Dedifferentiated amniotic fluid mesenchymal stem cell (primary cell): ENCODE data around the gene RPS6KA6.

Experiments used
- DNase-seq: peaks from one replicate; pipeline ENCODE4 v3.0.0-alpha.2; 2016; ENCODE audit errors: extremely low spot score

The RPS6KA6 gene

DNA sequence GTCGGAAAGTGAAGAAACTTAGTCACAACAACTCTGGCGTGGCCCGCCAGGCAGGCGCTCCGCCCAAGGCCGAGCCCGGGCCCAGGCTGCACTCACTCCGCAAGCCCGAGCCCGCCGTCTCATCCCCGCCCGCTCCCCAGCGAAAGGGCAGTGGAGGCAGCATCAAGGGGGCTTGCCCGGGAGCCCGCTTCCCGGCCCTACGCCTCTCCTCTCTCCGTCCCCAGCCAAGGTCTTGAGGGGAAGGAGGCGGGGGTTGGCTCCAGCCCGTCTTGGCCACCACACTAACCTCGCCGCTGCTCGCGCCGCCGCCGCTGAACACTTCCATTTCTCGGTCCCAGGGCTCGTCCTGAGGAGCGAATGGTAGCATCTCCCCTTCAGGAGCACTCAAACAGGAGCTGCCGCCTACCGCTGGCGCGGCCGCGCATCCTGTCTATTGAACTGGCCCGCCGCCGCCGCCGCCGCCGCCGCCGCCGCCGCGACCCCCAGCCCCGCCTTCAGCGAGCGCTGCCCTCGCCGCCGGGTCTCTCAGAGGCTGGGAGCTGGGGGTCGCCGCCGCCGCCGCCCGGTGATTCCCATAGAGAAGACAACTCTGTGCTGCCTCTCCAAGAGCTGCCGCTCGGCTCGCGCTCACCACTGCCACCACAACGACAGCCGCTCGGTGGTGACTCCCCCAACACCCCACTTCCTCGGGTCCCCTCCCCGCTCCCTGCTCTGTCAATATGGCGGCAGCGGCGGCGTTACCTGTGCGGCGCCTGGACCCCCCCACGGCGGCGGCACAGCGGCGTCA is at the start of gene RPS6KA6:
TSS of gene RPS6KA6 (minus strand) at position 667 of the 787 bp plus-strand sequence. CDS start at position 367, 300 bp downstream.
- no peak for DNase-seq

DNA sequence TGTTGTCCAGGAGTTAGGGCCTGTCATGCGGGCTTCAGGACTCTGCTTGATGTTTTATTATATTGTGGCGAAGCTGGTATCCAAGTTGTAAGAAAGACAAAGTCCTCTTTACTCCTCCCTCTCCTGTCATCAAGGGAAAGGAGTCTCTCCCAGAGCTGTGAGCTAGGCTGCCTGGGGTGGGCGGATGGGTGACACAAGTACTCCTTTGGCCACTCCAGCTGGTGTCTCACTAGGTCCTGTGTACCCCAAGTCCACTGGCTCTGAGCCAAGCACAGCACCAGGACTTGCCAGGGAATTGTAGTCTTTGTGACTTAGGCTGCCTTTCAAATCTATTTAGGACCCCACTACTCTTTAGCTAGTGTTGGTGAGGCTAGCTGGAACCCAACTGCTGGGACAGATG is 36.7 kb upstream of the RPS6KA6 start:
- no peak for DNase-seq

DNA sequence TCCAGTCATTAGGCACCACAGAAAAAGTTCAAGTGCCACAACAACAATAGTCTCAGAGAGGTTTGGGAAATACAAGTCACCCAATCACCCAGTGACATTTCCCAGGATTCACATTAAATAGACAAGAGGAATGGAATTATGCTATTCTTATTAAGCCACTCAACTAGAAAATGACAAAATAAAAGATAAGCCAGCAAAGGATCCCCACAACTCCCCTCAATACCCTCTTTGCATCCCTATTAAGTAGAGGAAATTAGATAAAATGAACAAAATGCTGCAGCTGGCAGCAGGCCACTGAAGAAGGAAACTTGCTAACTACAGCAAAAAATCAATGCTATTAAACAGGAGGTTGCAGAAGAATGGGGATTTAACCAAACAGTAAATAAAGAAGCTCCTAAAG is 35.3 kb upstream of the RPS6KA6 start:
- DNase-seq, result no peak

DNA sequence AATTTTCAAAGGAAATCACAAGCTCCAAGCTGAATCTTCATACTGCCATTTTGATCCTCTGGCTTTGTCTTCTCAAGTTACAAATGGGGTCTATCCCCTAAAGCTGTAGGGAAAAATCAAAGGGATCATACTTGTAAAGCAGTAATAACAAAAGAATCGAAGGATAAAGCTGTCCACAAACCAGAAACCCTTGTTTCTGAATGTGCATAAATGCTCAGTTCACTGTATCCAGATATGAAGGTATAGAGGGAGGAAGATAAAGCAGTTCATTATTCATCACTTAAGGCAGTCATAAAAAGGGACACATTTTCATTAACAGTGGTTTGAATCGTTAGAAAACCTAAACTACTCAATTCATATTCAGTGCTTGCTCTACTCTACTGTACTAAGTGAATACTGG is 33.2 kb upstream of the RPS6KA6 start:
- DNase-seq, result no peak

DNA sequence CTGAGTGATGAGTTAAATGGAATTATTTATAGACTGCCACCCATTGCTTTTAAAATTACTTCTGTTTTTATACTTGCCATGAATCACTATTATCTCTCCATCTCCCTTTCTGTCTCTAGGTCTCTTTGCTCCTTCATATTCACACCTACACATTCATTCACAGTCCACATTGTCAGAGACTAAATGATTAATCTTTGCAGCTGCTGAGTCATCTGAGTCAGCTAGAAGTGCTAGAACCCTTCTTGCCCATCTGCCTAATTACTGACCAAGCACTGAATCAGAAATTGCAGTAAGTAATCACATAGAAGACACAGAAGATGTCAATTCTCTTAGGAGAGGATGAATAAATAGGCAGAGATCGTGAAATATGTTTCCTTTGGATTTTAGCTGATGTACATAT is 31.6 kb upstream of the RPS6KA6 start:
- DNase-seq, result no peak

DNA sequence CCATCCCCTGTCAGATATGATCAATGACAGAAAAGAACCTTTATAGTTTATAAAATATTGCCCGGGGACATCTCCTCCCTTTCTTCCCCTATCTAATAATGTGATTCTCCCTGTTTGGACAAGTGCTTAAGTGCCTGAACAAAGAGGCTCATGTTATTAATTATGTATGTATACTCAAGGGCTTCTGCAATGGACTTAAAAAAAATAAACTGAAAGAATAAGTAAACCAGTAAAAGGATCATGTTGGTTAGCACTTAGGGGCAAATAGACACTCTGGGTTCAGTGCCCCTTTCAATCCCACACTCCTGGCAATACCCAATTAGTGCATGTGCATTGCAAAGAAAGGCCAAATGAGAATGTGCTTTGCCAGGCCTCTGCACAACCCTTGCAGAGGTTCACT is 30.7 kb upstream of the RPS6KA6 start:
- DNase-seq, result no peak

DNA sequence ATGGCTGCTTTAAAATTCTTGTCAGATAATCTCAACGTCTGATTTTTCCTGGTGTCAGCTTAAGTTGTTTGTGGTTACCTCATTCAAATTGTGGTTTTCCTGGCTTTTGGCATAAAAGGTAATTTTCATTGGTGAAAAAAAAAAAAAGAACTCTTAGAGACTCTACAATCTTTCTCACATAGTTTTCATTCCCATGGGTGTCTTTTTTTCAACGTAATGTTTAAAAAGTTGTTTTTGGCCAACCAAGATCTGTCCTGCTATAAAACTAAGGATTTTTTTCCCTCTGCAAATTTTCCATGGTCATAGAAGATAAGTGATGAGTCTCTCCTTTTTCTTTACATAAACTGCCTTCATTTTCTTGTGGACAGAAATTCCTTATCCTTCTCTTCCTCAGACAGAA is 28.9 kb upstream of the RPS6KA6 start:
- DNase-seq, result no peak

DNA sequence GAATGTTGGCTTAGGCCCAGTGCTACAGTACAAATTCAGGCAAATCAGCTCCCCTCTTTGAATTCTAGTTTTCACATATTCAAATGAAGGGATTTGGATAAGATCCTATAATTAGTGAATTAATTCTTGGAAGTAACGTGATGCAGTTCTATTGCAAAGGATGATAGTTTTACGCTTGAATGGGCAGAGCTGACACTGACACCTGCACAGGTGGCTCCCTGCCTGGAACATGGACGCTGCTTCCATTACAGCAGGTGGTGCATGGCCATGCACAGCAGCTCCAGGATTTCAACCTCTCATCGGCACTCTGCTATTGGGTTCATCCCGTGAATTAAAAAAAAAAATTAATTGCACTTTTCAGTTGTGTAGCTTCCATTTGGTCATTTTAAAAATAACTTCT is 28.4 kb upstream of the RPS6KA6 start:
- no peak for DNase-seq

DNA sequence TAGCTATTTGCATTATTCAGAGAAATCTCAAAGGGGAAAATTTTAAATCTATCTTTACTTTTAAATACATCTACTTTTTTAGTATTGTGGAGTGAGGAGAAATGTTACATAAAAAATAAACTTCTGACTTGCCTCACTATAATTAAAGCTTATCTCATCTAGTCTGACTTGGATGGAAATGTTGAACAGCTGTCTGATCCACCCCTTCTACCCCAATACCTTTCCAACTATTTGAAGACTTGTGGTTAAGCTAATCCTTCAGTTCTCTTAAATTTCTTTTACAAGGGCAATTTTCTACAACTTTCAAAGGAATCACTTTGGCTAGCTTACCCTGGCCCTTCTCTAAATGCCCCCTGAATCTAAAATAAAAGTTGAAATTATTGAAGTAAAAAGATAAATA is 17.3 kb upstream of the RPS6KA6 start:
- no peak for DNase-seq

DNA sequence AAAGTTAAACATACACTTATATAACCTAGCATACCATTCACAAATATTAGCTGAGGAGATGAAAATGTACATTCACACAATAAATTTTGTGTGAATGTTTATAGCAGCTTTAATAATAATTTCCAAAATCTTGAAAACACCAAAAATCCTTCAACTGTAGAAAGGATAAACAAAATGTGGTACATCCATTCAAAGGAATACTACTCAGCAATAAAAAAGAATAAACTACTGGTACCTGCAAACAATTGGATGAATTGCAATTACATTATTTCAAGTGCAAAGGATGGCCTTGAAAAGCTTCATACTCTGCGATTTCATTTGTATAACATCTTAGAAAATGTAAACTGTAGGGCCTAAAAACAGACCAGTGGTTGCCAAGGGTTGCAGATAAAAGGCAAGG is 11.7 kb upstream of the RPS6KA6 start:
- no peak for DNase-seq

DNA sequence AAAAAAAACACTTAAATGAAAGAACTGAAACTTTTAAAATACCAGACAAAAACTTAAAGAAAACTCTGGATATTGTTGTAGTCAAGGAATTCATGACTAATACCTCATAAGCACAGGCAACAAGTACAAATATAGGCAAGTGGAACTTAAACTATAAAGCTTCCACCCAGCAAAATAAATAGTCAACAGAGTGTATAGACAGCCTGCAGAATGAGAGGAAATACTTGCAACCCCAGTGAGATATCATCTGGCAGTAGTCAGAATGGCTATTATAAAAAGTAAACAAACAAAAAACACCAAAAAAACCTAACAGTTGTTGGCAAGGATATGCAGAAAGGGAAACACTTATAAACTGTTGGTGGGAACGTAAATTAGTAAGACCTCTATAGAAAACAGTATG is 9.6 kb upstream of the RPS6KA6 start:
- DNase-seq, result no peak

DNA sequence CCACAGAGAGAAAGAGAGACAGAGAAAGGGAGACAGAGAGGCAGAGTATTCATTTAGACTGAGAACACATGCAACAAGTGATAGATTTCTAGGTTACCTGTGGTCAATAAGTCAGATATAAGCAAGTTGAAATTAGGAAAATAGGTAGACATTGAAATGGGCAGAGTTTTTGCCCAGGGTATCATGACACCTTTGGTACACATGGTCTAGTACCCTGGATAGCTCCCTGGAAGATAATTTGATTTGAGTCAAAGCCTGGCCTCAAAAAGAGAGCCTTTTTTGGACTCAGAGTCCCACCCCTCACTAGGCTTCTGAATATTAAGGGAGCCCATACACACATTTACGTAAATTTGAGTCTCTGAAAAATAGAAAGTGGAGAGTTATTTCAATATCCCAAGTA is 4.0 kb upstream of the RPS6KA6 start:
- DNase-seq, result no peak

DNA sequence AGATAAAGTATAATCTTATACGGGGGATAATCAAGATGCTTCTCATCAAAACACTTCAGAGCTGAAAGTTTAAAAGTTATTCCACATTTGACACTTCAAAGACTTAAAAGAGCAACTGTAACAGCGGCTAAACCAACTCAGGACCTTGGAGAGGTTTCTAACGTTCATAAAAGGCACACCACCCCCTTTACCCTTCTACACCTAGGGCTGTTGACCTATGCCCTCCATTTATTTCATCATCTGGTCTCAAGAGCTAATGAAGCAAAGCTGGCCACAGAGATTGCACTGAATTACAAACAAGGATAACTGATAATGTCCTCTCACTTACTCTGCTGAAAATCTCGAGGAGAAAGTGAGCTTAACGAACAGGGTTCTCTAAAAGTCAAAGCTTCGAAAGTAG is 1.1 kb upstream of the RPS6KA6 start:
- DNase-seq, result no peak

DNA sequence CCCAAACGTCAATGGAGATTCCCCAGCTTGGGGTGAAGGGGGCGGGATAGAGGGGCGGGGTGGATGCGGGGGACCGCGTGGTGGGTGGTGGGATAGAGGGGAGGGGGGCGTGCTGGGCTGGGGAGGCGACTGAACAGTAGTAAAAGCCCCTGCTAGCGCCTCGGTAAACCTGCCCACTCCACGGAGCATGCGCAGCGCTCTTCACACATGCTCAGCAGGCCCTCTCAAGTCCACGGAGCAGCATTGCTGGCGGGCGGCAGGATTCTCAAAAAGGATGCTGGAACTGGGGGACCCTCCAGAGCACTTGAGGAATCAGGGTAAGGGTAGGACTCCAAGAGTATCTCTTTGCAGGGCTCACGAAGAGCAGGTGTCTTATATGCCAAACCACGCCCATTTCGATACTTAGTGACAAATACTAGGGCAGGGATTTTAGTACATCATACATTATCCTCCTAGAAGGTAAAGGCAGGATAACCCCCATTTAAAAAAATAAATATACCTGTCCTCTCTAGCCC is 378 bp upstream of the RPS6KA6 start:
- peak; percentile 22 for DNase-seq

DNA sequence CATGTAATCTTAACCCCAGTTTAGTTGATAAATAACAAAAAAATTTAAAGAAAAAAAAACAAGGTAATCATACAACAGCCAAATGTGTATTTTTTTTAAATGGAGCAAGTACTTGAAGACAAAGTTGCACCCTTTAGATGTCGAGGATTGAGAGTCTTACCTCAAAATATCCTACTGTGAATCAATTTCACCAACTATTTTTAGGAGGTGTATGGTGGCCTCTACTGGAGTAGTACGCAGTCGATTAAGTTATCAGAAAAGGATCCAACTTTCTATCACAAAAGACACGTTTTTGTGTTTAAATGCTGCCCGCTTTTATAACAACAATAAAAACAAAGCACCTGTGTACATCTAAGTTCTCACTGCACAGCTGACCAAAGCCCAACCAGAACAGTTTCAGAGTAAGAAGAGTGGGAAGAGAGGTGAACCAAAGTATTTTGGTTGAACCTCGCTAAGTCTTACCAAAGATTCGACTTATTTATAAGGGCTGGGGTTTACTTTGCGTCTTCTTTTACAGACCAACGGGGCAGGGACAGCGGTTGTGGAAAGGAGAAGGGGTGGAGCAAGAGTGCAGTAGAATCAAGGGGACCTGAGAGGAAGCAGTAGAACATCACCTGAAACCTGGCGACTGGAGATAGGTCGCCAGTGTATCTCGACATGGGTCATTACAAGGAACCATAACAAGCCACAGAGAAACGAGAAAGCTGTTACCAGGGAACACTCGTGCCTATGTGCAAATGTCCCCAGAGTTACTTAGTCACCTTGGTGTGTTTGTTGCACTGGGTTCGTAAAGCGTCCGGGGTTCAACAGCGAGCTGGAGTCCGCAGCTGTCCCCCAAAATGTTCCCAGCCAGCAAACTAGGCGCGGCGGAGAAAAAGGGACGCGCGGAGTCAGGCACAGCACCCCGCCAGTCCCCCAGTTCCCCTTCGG is 1.1 kb downstream of the RPS6KA6 start:
- DNase-seq, result no peak

DNA sequence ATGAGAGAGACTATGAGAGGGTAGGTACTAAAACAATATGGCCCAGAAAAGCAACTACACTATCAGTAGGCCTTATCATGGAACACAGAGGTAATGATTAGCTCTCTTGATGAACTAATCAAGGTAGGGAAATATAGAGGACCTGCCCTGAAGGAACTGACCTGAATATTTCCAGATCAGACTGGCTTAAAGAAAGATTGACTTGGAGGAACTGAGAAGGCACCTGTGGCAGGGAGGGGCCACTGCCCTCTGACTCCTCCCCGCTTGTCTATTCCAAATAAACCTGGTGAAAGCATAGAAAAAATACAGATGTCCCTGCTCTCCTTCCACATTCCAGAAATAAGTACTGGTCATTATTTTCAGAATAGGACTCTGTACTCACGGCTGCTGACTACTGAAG is 5.5 kb downstream of the RPS6KA6 start:
- no peak for DNase-seq

DNA sequence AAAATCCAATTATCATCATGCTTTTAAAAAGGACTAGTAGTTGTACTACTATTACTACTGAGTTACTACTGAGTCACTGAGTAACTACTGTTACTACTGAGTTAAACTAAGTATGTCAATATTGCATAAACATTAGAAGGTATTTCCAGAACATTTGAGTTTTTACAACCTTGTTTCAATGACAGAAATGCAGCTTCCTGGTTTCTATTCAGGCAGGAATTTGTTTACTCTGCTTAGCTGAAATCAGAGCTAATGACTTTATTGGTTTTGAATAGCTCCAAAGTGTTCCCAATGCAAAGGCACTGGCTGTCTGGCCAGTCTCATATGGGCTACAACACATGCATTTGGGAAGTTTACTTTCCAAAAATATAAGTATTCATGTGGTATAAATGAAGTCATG is 12.0 kb downstream of the RPS6KA6 start:
- peak; percentile 16 for DNase-seq

DNA sequence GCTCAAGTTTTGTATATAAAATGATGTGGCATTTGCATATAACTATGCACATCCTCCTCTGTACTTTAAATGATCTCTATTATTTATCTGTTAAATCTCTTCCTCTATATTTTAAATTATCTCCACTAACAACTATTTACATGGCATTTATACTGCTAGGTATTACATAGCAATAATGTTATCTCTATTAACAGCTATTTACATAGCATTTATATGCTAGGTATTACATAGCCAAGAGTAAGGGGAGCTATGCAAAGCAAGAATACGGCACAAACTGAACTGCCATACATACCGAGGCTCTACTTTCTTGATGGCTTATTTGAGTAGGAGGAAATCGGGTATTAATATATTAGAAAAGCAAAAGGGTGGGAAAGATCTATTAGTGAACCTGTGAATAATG is 12.7 kb downstream of the RPS6KA6 start:
- DNase-seq, result no peak

DNA sequence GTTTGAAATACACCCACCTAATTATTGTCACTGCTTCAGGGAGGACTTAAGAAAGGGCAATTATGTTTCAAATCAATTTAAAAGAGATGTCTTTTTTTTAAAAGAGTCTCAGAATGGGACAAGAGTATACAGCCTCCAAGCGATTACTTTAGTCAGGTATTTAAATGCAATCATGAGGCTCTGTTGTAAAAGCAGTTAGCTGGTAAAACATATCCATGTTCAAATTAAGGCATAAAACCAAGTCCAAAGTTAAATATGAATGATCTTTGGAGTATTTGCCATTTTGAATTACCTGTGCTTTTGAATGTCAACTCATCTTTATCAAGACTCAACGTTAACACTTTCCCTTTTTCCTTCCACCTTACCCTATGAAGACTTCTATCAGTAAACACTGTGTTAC is 13.7 kb downstream of the RPS6KA6 start:
- DNase-seq, result no peak

DNA sequence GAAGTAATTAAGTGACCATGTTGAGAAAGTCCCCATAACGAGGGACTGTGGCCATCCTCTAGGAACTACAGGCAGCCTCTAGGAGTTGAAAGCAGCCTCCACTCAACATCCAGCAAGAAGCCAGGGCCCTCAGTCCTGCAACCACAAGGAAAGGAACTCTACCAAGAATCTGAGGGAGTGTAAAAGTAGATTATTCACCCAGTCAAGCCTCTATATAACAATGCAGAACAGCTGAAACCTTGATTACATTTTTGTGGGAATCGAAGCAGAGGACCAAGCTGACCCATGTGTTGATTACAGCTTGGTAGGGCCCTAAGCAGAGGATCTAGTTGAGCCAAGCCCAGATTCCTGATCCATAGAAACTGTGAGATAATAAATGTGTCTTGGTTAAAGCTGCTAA is 17.1 kb downstream of the RPS6KA6 start:
- DNase-seq, result no peak

DNA sequence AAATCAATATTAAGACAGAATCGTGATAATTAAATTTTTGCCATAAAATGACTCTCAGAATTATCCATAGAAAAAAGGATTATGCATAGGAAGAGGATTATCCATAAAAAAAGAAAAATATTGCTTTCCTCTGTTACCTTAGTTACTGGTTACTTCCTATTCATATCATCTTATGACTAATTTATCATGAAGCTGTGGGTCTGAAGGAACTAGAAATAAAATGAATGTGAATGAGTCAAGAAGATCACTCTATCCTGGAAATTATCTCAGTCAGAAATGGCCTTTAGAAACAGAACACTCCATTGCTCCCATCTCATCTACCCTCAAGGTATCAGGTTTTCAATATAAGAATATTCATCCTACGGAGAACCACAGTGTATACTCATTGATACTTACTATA is 19.4 kb downstream of the RPS6KA6 start:
- no peak for DNase-seq

DNA sequence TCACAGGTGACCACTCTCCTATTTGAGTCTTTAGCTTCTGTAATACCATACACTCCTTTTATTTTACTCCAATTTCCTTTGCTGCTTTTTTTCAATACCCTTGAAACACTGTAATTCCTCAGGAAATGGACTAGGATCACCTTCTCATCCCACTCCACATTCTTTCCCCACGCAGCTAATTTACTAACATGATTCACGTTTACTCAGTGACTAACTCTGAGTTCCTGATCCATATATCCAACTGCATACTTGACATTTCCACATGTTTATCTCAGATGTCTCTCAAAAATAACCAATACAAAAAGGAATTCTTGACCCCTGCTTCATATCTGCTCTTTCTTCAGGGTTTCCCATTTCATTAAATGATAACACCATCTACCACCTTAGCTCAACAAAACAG is 19.9 kb downstream of the RPS6KA6 start:
- peak; percentile 51 for DNase-seq

DNA sequence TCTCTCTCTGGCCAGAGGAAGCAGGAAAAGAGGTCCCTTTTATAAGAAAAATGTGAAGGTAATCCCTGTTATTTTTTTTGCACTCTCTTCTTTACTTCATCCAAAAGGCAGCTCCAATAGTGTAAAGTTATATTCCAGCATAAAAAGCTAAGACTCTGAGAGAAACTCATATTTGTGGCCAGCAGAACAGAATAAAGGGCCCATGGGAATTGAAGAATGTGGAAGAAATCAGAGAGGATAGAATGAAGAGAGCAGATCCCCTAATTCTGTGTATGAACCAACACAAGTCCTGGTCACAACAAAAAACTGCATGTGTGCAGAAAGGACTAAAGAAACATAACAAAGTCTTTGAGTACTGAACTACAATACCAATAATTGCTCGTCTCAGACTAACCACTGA is 22.3 kb downstream of the RPS6KA6 start:
- DNase-seq, result no peak
